Psoas muscle (tissue), 8 donors: Measurements from ENCODE around the gene PRKAR2A. TPM values are rescaled to one million over a fixed set of nuclear protein-coding genes. Genes with fewer than 3 reads are reported as not detected.
"Not testable (repeated sequence)": the region's sequence is repeated elsewhere in the genome, so short reads cannot be mapped to it uniquely, and the experiment has no call there.

Experiments
- ATAC-seq, 4 donors: fragments of 200-7000 bp; cut with Tn5 transposase; one replicate each; pipeline ENCODE4 v1.9.1; 2020; ENCODE audit warnings: moderate library complexity in 3 of 4, mild to moderate bottlenecking in 2 of 4
- DNase-seq, 2 donors: peaks; one replicate each; pipeline ENCODE4 v3.0.0-alpha.2; 2020
- H3K27ac ChIP-seq: fragments of 200-600 bp; one replicate; pipeline ENCODE4 v1.8.0; 2022
- H3K27me3 ChIP-seq, 3 donors: fragments of 200-600 bp in 1 of 3; one replicate each; pipeline versions ENCODE4 v1.6.1 to v1.8.0; 2013 to 2022; ENCODE audit warnings: low read length in 2 of 3, mild to moderate bottlenecking in 2 of 3, moderate library complexity in 1 of 3; ENCODE audit not compliant: insufficient read depth in 3 of 3
- H3K36me3 ChIP-seq, 2 donors: fragments of 200-600 bp in 1 of 2; one replicate each; pipeline versions ENCODE4 v1.6.1 to v1.8.0; 2013 to 2022; ENCODE audit warnings: low read depth in 1 of 2, mild to moderate bottlenecking in 1 of 2, moderate library complexity in 1 of 2; ENCODE audit not compliant: insufficient read depth in 1 of 2
- H3K4me1 ChIP-seq: fragments of 200-600 bp; one replicate; pipeline ENCODE4 v1.8.0; 2022
- H3K4me3 ChIP-seq: fragments of 200-600 bp; one replicate; pipeline ENCODE4 v1.8.0; 2022; ENCODE audit warnings: mild to moderate bottlenecking
- H3K9me3 ChIP-seq: fragments of 200-600 bp; one replicate; pipeline ENCODE4 v1.8.0; 2022
- CTCF ChIP-seq: fragments of 200-600 bp; IDR thresholded peaks from one replicate; pipeline ENCODE4 v1.8.0; 2022; ENCODE audit warnings: antibody characterized with exemption
- WGBS, 3 donors: extraction: QIAGEN DNeasy Blood & Tissue Kit; methylation state at CpG; one replicate each; pipeline versions ENCODE4 v1.1.6 to v1.1.7; 2013; 5-methylcytosine and 5-hydroxymethylcytosine counted together
- intact Hi-C, 2 donors: fragments of 100-400 bp; cut with DNase I; formaldehyde crosslinking; loops; one replicate each; pipeline versions ENCODE4 v1.11.0 to v1.14.2; 2022
- polyA plus RNA-seq, 3 donors: library from polyadenylated mRNA; stranded (reverse); fragments of 200-250 nt; gene quantifications; one replicate each; pipeline ENCODE4 v1.2.3, GENCODE V29; 2013
- total RNA-seq, 4 donors: library from RNA; stranded (reverse); fragmentation: NEBNext Ultra II Directional in 2 of 4; extraction: Animal tissue kit (Norgen Biotek cat#: 25700) in 2 of 4; gene quantifications; one replicate each; pipeline versions ENCODE4 v1.2.1 to v1.2.4, GENCODE V29; 2021 to 2023
- donor health status: healthy with polysubstance abuse.
- donor health status: DM: no; HTN: no; CAD: no; lungs with moderate emphysema.
- donor health status: Bipolar disorder and iron deficiency.
- donor health status: healthy.
- donor health status: DM: yes; HTN: yes; CAD: no.
- donor health status: DM: no; HTN: no; CAD: no.
- donor health status: DM: no; HTN: no; CAD: no.
- donor health status: DM: yes; HTN: yes; CAD: no.

The PRKAR2A gene
- total and polyA plus RNA-seq, 7 donors, result 24.3 to 126 (median 92.5) TPM

- no peaks in the 10 kb centered on the region for H3K27me3 ChIP-seq
- H3K4me3 ChIP-seq, result no peak overlapping the region
- H3K27ac ChIP-seq, result no peak overlapping the region
- no peaks in the 10 kb centered on the region for H3K9me3 ChIP-seq
- TF ChIP-seq CTCF, result no peak
- no peak for ATAC-seq
- DNase-seq, result no peak
- H3K36me3 ChIP-seq, result peaks cover 0 to under 1% of the 10 kb centered on the region in 2 donors
- 50 to 69% (median 58%) methylated on average over 1 of the region's 1 CpG for WGBS, 3 donors
- intact Hi-C loops, result loop anchor here in 1 of 2 donors (5.0 kb wide), 1 partner anchor 48 kb away; the partner anchor contains the start of gene PRKAR2A
- peaks cover 11% of the 10 kb centered on the region for H3K4me1 ChIP-seq
These were observed 48.7 kb downstream of the PRKAR2A start for GRCh38 chr3:48798998-48799397.

GRCh38 chr3:48797626-48798025, 50.0 kb downstream of the PRKAR2A start:
- peaks cover 11% of the 10 kb centered on the region for H3K4me1 ChIP-seq
- WGBS, 3 donors, result 100% methylated on average over 2 of the region's 2 CpGs
- H3K36me3 ChIP-seq, result peaks cover 0 to 13% of the 10 kb centered on the region in 2 donors
- H3K27ac ChIP-seq, result no peak overlapping the region
- intact Hi-C loops, result loop anchor here in 1 of 2 donors (5.0 kb wide), 1 partner anchor 50 kb away; the partner anchor contains the start of gene PRKAR2A
- no peak for ATAC-seq
- no peaks in the 10 kb centered on the region for H3K27me3 ChIP-seq
- TF ChIP-seq CTCF, result no peak
- no peak overlapping the region for H3K4me3 ChIP-seq
- no peak for DNase-seq
- H3K9me3 ChIP-seq, result no peaks in the 10 kb centered on the region

- TF ChIP-seq CTCF, result no peak
- DNase-seq (no peak), ATAC-seq (peak; percentile 83 to 95 (median 94))
- Histone ChIP-seq H3K36me3 (peaks cover 0 to 14% of the 10 kb centered on the region in 2 donors), H3K9me3 (no peaks in the 10 kb centered on the region), H3K27me3 (no peaks in the 10 kb centered on the region), H3K4me3 (no peak overlapping the region), H3K4me1 (peaks cover 11% of the 10 kb centered on the region), H3K27ac (peak overlapping the region; percentile 69)
- intact Hi-C loops, result loop anchor here in 1 of 2 donors (5.0 kb wide), 1 partner anchor 51 kb away; the partner anchor contains the start of gene PRKAR2A
- WGBS, 3 donors, result 68 to 76% (median 73%) methylated on average over 7 of the region's 7 CpGs
These were observed 51.5 kb downstream of the PRKAR2A start for GRCh38 chr3:48795997-48796732.

- H3K27ac ChIP-seq, H3K4me3 ChIP-seq, H3K9me3 ChIP-seq, H3K27me3 ChIP-seq, ATAC-seq, intact Hi-C loops, DNase-seq: not testable (repeated sequence)
- Histone ChIP-seq H3K36me3 (peaks cover 6 to 40% of the 10 kb centered on the region in 2 donors), H3K4me1 (peaks cover 11% of the 10 kb centered on the region)
- 95 to 97% (median 96%) methylated on average over 2 of the region's 2 CpGs for WGBS, 3 donors
These were observed 54.2 kb downstream of the PRKAR2A start for GRCh38 chr3:48793484-48793883.

GRCh38 chr3:48789665-48790064, 58.0 kb downstream of the PRKAR2A start:
- H3K4me3 ChIP-seq, result no peak overlapping the region
- H3K4me1 ChIP-seq, result peaks cover 11% of the 10 kb centered on the region
- intact Hi-C loops, result no loop called here
- H3K27ac ChIP-seq, result no peak overlapping the region
- no peaks in the 10 kb centered on the region for H3K27me3 ChIP-seq
- 61 to 95% (median 74%) methylated on average over 3 of the region's 3 CpGs for WGBS, 3 donors
- no peak for TF ChIP-seq CTCF
- H3K9me3 ChIP-seq, result no peaks in the 10 kb centered on the region
- peaks cover 6 to 57% of the 10 kb centered on the region in 2 donors for H3K36me3 ChIP-seq
- ATAC-seq (no peak), DNase-seq (no peak)
